A549 (cell line): ENCODE results near the gene PPP2R3C. TPM values are rescaled to one million over a fixed set of nuclear protein-coding genes. Genes with fewer than 3 reads are reported as not detected.

Experiments used
- ATAC-seq, 2 experiments: fragments of 200-7000 bp in 1 of 2; fragments of >200 bp in 1 of 2; cut with Nextera tagmentation in 1 of 2; cut with Tn5 transposase in 1 of 2; 3 replicates each; pipeline versions ENCODE4 v1.8.0 to v1.9.1; 2018 to 2020; ENCODE audit warnings: mild to moderate bottlenecking in 1 of 2, moderate library complexity in 1 of 2
- CTCF ChIA-PET: fragments of 300-600 bp; sonication (Branson Sonifier 250); formaldehyde crosslinking; extraction: SDS; loops from one replicate; lab custom pipeline; 2021; ENCODE audit warnings: antibody characterized with exemption, inconsistent platforms; lab: Yijun Ruan, JAX
- POLR2A ChIA-PET: fragments of 350-600 bp; formaldehyde crosslinking; extraction: SDS; loops from one replicate; lab custom pipeline; 2021; ENCODE audit warnings: antibody characterized with exemption, inconsistent platforms; lab: Yijun Ruan, JAX
- DNase-seq, 2 experiments: peaks; one replicate each; pipeline versions ENCODE4 v3.0.0 to v3.0.0-alpha.2; 2011 to 2016; ENCODE audit warnings: low read depth in 1 of 2, low spot score in 1 of 2
- FAIRE-seq: peaks from 2 replicates; lab custom pipeline; 2011; peaks lifted over from hg19 to GRCh38; lab: Jason Lieb, UNC
- H3K27ac ChIP-seq, 2 experiments: fragments of >200 bp; sonication (Bioruptor Twin); formaldehyde crosslinking; 3 replicates each; pipeline ENCODE4 v1.5.1; 2016 to 2017
- H3K4me1 ChIP-seq: fragments of >200 bp; sonication (Bioruptor Twin); formaldehyde crosslinking; 3 replicates; pipeline ENCODE4 v1.6.1; 2016
- H3K4me2 ChIP-seq: fragments of >200 bp; sonication (Bioruptor Twin); formaldehyde crosslinking; 3 replicates; pipeline ENCODE4 v1.6.1; 2016
- H3K4me3 ChIP-seq: fragments of >200 bp; sonication (Bioruptor Twin); formaldehyde crosslinking; 3 replicates; pipeline ENCODE4 v1.5.1; 2016
- H3K9me3 ChIP-seq: fragments of >200 bp; sonication (Bioruptor Twin); formaldehyde crosslinking; 3 replicates; pipeline ENCODE4 v1.6.1; 2016
- ATOH8 ChIP-seq: fragments of 250-450 bp; sonication (Bioruptor Pico); IDR thresholded peaks from 2 replicates; pipeline ENCODE4 v1.5.0; 2020; ENCODE audit warnings: low read depth, mild to moderate bottlenecking, moderate library complexity
- BCL3 ChIP-seq: fragments of >200 bp; sonication (Bioruptor Twin); formaldehyde crosslinking; IDR thresholded peaks from 3 replicates; pipeline ENCODE4 v1.6.1; 2016
- BHLHE40 ChIP-seq: IDR thresholded peaks from 2 replicates; pipeline ENCODE4 v1.6.1; 2012; ENCODE audit warnings: low read depth, low read length, inconsistent platforms
- CBX8 ChIP-seq: fragments of 200-600 bp; sonication (generic); IDR thresholded peaks from 2 replicates; pipeline ENCODE4 v1.6.1; 2016
- CTCF ChIP-seq: fragments of >200 bp; sonication (Bioruptor Twin); formaldehyde crosslinking; IDR thresholded peaks from 3 replicates; pipeline ENCODE4 v1.5.1; 2016
- EHF ChIP-seq: fragments of 250-450 bp; sonication (Bioruptor Pico); IDR thresholded peaks from 2 replicates; pipeline ENCODE4 v1.5.0; 2020; ENCODE audit warnings: mild to moderate bottlenecking
- EHMT2 ChIP-seq: fragments of 200-600 bp; sonication (generic); IDR thresholded peaks from 2 replicates; pipeline ENCODE4 v1.6.1; 2016; ENCODE audit warnings: antibody characterized with exemption, low read depth, mild to moderate bottlenecking, moderate library complexity
- ELK1 ChIP-seq: fragments of 150-350 bp; IDR thresholded peaks from 2 replicates; pipeline ENCODE4 v1.6.1; 2014; ENCODE audit warnings: low read depth, mild to moderate bottlenecking, low read length
- EP300 ChIP-seq, 2 experiments: fragments of >200 bp; sonication (Bioruptor Twin); formaldehyde crosslinking; IDR thresholded peaks; 2 replicates in 1 of 2; 3 replicates in 1 of 2; pipeline ENCODE4 v1.6.1; 2016 to 2017
- ESRRA ChIP-seq: fragments of 150-350 bp; IDR thresholded peaks from 2 replicates; pipeline ENCODE4 v1.6.1; 2014; ENCODE audit warnings: mild to moderate bottlenecking, low read length, borderline replicate concordance
- FOSB ChIP-seq: fragments of 250-450 bp; sonication (Bioruptor Pico); IDR thresholded peaks from 2 replicates; pipeline ENCODE4 v1.5.0; 2020; ENCODE audit warnings: mild to moderate bottlenecking, moderate library complexity
- GATA3 ChIP-seq: IDR thresholded peaks from 2 replicates; pipeline ENCODE4 v1.6.1; 2012; ENCODE audit warnings: borderline replicate concordance
- HDAC2 ChIP-seq: fragments of 200-600 bp; sonication (generic); IDR thresholded peaks from 2 replicates; pipeline ENCODE4 v1.6.1; 2016
- HES2 ChIP-seq: fragments of >200 bp; sonication (Bioruptor Twin); formaldehyde crosslinking; IDR thresholded peaks from 2 replicates; pipeline ENCODE4 v1.6.1; 2016
- HEYL ChIP-seq: fragments of 250-450 bp; sonication (Bioruptor Pico); IDR thresholded peaks from 2 replicates; pipeline ENCODE4 v1.8.0; 2021; ENCODE audit warnings: mild to moderate bottlenecking, moderate library complexity
- HOXA7 ChIP-seq: fragments of 250-450 bp; sonication (Bioruptor Pico); IDR thresholded peaks from 2 replicates; pipeline ENCODE4 v1.5.0; 2020; ENCODE audit warnings: mild to moderate bottlenecking, moderate library complexity
- HOXB13 ChIP-seq: fragments of 250-450 bp; sonication (Bioruptor Pico); IDR thresholded peaks from 2 replicates; pipeline ENCODE4 v1.5.0; 2020; ENCODE audit warnings: low read depth, mild to moderate bottlenecking, moderate library complexity
- JUNB ChIP-seq: fragments of >200 bp; sonication (Bioruptor Twin); formaldehyde crosslinking; IDR thresholded peaks from 2 replicates; pipeline ENCODE4 v1.6.1; 2016
- KDM5A ChIP-seq: fragments of 200-600 bp; sonication (generic); IDR thresholded peaks from 2 replicates; pipeline ENCODE4 v1.6.1; 2016; ENCODE audit warnings: antibody characterized with exemption, mild to moderate bottlenecking
- MAZ ChIP-seq: fragments of 150-350 bp; IDR thresholded peaks from 2 replicates; pipeline ENCODE4 v1.6.1; 2014; ENCODE audit warnings: antibody characterized with exemption, low read depth, low read length, borderline replicate concordance
- NR3C1 ChIP-seq: fragments of >200 bp; sonication (Bioruptor Twin); formaldehyde crosslinking; IDR thresholded peaks from 3 replicates; pipeline ENCODE4 v1.6.1; 2017
- PBX3 ChIP-seq: IDR thresholded peaks from 2 replicates; pipeline ENCODE4 v1.6.1; 2012
- RAD21 ChIP-seq, 2 experiments: fragments of >200 bp in 1 of 2; sonication (Bioruptor Twin) in 1 of 2; formaldehyde crosslinking in 1 of 2; IDR thresholded peaks in 1 of 2; conservative IDR thresholded peaks in 1 of 2; 2 replicates in 1 of 2; 3 replicates in 1 of 2; pipeline ENCODE4 v1.6.1; 2012 to 2018; ENCODE audit warnings: inconsistent platforms in 1 of 2
- RARB ChIP-seq: fragments of 250-450 bp; sonication (Bioruptor Pico); IDR thresholded peaks from 2 replicates; pipeline ENCODE4 v1.8.0; 2021; ENCODE audit warnings: mild to moderate bottlenecking, moderate library complexity
- RFX5 ChIP-seq: fragments of 450-650 bp; IDR thresholded peaks from 2 replicates; pipeline ENCODE4 v1.7.1; 2014; ENCODE audit warnings: antibody characterized with exemption, mild to moderate bottlenecking, moderate library complexity
- SMC3 ChIP-seq: fragments of >200 bp; sonication (Bioruptor Twin); formaldehyde crosslinking; IDR thresholded peaks from 3 replicates; pipeline ENCODE4 v1.6.1; 2018; ENCODE audit warnings: inconsistent platforms
- SREBF2 ChIP-seq: fragments of 450-650 bp; IDR thresholded peaks from 2 replicates; pipeline ENCODE4 v1.6.1; 2014; ENCODE audit warnings: mild to moderate bottlenecking, moderate library complexity
- USF2 ChIP-seq: fragments of 450-650 bp; IDR thresholded peaks from 2 replicates; pipeline ENCODE4 v1.6.1; 2014; ENCODE audit warnings: antibody characterized with exemption
- ZNF302 ChIP-seq: fragments of 250-450 bp; sonication (Bioruptor Pico); IDR thresholded peaks from 2 replicates; pipeline ENCODE4 v1.9.0; 2021; ENCODE audit warnings: inconsistent platforms, mild to moderate bottlenecking, moderate library complexity
- WGBS: methylation state at CpG from one replicate; pipeline ENCODE4 v1.1.6; 2017; ENCODE audit errors: missing lambda C conversion rate; 5-methylcytosine and 5-hydroxymethylcytosine counted together
- polyA plus RNA-seq, 4 experiments: library from polyadenylated mRNA; depleted of rRNA in 3 of 4; stranded (reverse); fragments of >200 nt; fragmentation: RNase III in 1 of 4; extraction: RNeasy Plus Mini Kit Qiagen cat#74134 plus additional on column Dnase treatment in 1 of 4; gene quantifications; 2 replicates in 3 of 4; 3 replicates in 1 of 4; pipeline ENCODE4 v1.2.3, GENCODE V29; 2011 to 2017

The PPP2R3C gene
- polyA plus RNA-seq, 2 of the 4 experiments (the other 2 are of a cell fraction): 19.2 to 32.1 TPM

- CTCF ChIA-PET: interaction anchor here (0.6 to 3.2 kb wide), 16 partner anchors 10 to 282 kb away, joined by 3 to 40 read pairs (median 4); no protein-coding TSS in a partner anchor
- 93% methylated on average over 2 of the region's 2 CpGs for WGBS
- FAIRE-seq: no peak
These were observed 19.2 kb upstream of the PPP2R3C start for GRCh38 chr14:35140718-35141581.

GRCh38 chr14:35138585-35138984 is 16.8 kb upstream of the PPP2R3C start:
- TF ChIP-seq PBX3 (no peak), HDAC2 (no peak), ZNF302 (CRISPR knock-in tag) (no peak), ESRRA (no peak), HEYL (CRISPR knock-in tag) (no peak), ATOH8 (CRISPR knock-in tag) (no peak), ELK1 (no peak), USF2 (no peak), RFX5 (no peak), EP300 (IDR thresholded peaks at IDR 0.05) (no peak), JUNB (no peak), HES2 (no peak), GATA3 (no peak)
- TF ChIP-seq, all 56 proteins: peak for 0
- CTCF ChIA-PET: no interaction called here
- no peaks in the 10 kb centered on the region for H3K9me3 ChIP-seq

More at GRCh38 chr14:35140718-35141581, 19.2 kb upstream of the PPP2R3C start:
- Histone ChIP-seq H3K9me3 (no peaks in the 10 kb centered on the region), H3K27ac (no peak overlapping the region), H3K4me2 (no peak overlapping the region), H3K4me1 (no peaks in the 10 kb centered on the region), H3K4me3 (no peak overlapping the region)
- DNase-seq (no peak), ATAC-seq (no peak)
- TF ChIP-seq HOXA7 (CRISPR knock-in tag): no peak
- no peak for TF ChIP-seq EHF (CRISPR knock-in tag)
- no peak for TF ChIP-seq HOXB13 (CRISPR knock-in tag)
- no peak for TF ChIP-seq KDM5A
- TF ChIP-seq SREBF2: no peak
- peak; percentile 31; the same call in 2 of the 3 replicates for TF ChIP-seq CTCF
- TF ChIP-seq RAD21 (conservative IDR thresholded peaks at IDR 0.05 in 1 of 2, IDR thresholded peaks at IDR 0.05 in 1 of 2): peak; percentile 34 to 50; a peak in 3 of 5 replicates
- TF ChIP-seq FOSB: no peak
- TF ChIP-seq NR3C1: no peak
- no peak for TF ChIP-seq JUNB
- no peak for TF ChIP-seq BHLHE40
- no peak for TF ChIP-seq BCL3
- TF ChIP-seq EHMT2: no peak
- peak; percentile 49; the same call in 2 of the 3 replicates for TF ChIP-seq SMC3
- TF ChIP-seq RARB (CRISPR knock-in tag): no peak
- TF ChIP-seq RFX5: no peak
- no peak for TF ChIP-seq CBX8
- no peak for TF ChIP-seq MAZ
- POLR2A ChIA-PET: interaction anchor here (0.6 kb wide), 1 partner anchor 263 kb away, joined by 3 read pairs; the partner anchor contains the start of gene NFKBIA

More at GRCh38 chr14:35138585-35138984, 16.8 kb upstream of the PPP2R3C start:
- ATAC-seq (no peak), FAIRE-seq (no peak), DNase-seq (no peak)
- Histone ChIP-seq H3K27ac (no peak overlapping the region), H3K4me1 (no peaks in the 10 kb centered on the region), H3K4me2 (no peak overlapping the region), H3K4me3 (no peak overlapping the region)
- WGBS: 86% methylated on average over 4 of the region's 5 CpGs
- POLR2A ChIA-PET: no interaction called here
